Measurements from ENCODE around the gene DPPA3.
"Not testable (repeated sequence)": the region's sequence is repeated elsewhere in the genome, so short reads cannot be mapped to it uniquely, and the experiment has no call there.

DPPA3 gene

DNA sequence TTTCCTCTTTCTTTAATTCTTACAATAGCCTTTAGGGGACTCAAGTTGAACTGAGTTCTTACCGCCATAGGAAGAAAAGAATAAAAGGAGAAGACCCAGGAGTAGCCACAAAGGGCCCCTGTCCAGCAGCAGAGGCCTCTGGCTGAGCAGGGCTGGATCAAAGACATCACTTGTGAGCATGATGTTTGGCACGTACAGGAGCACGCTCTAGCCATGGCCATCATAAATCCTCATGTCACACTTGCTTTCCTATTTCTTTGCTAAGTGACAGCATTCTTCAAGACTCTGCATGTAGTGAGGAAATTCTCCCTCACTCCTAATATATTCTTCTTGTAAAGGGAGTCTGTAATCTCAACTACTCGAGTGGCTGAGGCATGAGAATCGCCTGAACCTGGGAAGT, 20.3 kb downstream of the DPPA3 start:
- no peak for DNase-seq

GRCh38 chr12:7732993-7733392, 21.8 kb downstream of the DPPA3 start:
- DNase-seq = no peak

DNA sequence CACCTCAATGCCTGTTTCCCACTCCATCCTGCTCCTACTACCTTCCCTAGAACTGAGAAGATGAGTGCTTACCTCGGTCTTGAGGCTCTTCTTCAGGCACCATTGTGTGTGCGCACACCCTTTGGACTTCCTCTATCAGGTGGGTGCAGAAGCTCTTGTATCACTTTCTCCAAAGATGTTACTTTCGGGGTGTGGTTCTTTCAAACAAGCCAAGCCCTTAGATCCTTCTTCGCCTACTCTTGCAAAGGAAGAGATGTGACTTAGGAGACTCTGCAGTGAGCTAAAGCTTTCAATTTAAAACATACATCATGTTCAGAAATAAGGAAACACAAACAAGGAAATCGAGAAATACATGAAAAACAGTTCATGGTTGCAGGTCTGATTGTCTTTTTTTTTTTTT, 36.0 kb downstream of the DPPA3 start, which contains the start of gene CLEC4C:
TSS of gene CLEC4C (minus strand) at position 130 of the 400 bp plus-strand sequence. CDS start at position 103, 27 bp downstream.
- DNase-seq = peak; percentile 22 to 67 (median 37)

DNA sequence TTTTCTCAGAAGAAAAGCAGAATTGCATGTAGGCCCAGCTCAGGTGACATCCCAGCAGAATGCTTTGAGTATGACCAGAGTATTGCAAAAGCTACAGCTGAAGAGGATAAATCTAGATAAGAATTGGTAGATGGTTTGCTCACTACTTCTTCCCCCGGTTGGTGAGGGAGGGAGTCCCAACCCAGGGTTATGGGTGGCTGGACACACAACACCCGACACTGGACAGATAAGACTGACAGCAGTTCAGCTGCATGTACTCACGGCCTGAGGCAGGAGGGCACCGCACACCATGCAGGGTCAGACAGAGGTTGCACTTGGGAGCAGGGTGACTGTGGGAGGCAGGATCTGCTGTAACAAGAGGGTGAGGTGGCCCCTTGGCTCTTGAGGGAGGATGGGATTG, 37.6 kb downstream of the DPPA3 start:
- no peak for DNase-seq

- no peak for DNase-seq
Observed at GRCh38 chr12:7749442-7749841, 38.2 kb downstream of the DPPA3 start.

DNA sequence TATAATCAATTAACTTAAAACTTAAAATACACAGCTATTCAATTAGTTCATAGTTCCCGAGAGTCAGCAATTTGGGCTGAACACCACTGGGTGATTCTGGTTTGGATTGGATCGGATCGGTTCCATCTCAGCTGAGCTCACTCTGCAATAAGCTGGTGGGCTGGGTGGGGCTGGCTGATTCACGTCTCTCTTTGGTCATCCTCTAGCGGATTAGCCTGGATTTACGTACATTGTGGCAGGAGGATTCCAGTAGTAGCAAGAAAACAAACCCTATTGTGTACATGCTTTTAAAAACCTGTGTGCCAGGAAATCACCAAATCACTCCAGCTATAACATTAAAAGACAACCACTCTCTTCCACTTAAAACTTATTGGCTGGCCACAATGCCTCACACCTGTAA, 39.1 kb downstream of the DPPA3 start:
- no peak for DNase-seq

DNA sequence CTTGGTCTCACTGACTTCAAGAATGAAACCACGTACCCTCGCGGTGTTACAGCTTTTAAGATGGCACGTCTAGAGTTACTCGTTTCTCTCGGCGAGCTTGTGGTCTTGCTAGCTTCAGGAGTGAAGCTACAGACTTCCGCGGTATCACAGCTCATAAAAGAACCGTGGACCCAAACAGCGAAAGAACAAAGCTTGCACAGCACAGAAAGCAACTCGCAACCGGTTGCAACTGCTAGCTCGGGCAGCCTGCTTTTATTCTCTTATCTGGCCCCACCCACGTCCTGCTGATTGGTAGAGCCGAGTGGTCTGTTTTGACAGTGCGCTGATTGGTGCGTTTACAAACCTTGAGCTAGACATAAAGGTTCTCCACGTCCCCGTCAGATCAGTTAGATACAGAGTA, 40.2 kb downstream of the DPPA3 start:
- DNase-seq = no peak

DNA sequence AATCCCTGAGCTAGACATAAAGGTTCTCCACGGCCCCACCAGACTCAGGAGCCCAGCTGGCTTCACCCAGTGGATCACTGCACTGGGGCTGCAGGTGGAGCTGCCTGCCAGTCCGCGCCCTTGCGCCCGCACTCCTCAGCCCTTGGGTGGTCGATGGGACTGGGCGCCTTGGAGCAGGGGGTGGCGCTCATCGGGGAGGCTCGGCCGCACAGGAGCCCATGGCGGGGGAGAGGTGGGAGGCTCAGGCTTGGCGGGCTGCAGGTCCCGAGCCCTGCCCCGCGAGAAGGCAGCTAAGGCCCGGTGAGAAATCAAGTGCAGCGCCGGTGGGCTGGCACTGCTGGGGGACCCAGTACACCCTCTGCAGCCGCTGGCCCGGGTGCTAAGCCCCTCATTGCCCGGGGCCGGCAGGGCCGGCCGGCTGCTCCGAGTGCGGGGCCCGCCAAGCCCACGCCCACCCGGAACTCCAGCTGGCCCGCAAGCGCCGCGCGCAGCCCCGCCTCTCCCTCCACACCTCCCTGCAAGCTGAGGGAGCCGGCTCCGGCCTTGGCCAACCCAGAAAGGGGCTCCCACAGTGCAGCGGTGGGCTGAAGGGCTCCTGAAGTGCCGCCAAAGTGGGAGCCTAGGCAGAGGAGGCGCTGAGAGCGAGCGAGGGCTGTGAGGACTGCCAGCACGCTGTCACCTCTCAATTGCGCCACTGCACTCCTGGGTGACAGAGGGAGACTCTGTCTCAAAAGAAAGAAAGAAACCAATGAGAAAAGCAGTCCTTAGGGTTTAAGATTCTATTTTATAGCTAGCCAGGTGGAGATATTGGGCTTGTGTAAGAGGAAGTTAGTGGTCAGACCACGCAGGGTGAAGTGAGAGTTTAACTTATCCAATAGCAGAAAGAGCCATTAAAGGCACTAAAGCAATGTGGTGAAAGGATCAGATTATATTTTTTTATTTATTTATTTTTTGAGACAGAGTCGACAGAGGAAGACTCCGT, 41.0 kb downstream of the DPPA3 start:
- not testable (repeated sequence) for DNase-seq

DNA sequence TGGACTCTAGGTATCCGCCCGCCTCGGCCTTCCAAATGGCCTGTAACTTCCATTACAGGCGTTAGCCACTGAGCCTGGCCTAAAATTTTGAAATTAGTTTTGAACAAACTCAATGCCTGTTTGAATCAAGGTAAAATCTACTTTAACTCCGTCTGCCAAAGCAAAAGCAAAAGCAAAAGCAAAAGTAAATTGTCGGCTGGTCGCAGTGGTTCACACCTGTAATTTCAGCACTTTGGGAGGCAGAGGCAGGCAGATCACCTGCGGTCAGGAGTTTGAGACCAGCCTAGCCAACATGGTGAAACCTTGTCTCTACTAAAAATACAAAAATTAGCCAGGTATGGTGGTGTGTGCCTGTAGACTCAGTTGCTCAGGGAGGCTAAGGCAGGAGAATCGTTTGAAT, 44.4 kb downstream of the DPPA3 start:
- not testable (repeated sequence) for DNase-seq

DNA sequence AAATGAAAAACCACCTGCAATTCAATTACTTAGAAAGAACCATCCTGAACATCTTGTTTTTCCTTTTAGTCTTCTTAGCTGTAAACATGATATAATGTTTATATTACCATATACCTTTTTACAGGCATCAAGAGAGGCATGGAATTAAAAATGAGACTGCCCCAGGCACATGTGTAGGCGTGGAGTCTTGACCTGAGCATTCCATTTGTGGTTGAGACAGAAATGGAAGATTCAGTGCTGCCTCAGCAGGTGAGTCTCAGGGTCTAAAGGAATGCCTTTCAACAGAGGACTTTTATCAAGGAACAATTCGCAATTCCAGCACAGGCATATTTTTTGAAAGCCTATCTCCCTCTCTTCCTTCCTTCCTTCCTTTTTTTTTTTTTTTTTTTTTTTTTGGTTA, 45.8 kb downstream of the DPPA3 start:
- DNase-seq = no peak

DNA sequence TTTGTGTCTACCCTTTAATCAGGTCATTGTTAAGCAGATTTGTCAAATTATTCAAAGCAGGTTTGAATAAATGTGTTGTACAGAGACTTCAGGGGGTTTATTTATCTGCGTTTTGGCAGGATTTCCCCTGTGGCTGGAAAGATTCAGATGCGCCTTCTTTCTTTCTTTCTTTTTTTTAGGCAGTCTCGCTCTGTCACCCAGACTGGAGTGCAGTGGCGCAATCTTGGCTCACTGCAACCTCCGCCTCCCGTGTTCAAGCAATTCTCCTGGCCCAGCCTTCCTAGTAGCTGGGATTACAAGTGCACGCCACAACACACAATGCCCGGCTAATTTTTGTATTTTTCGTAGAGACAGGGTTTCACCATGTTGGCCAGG, 47.5 kb downstream of the DPPA3 start:
- no peak for DNase-seq

Measured in suppressor macrophage treated with lipopolysaccharide for 1 hour (primary cell).